ENCODE data around the gene CHKB. TPM values are rescaled to one million over a fixed set of nuclear protein-coding genes. Genes with fewer than 3 reads are reported as not detected.

The CHKB gene
- total and polyA plus RNA-seq, 2 of the 8 experiments (the other 6 are each of a cell fraction or from before 2014, with no cell fraction given), result 27.9 to 42.2 TPM

GRCh38 chr22:50585781-50586180 lies 3.1 kb upstream of the CHKB start:
- no peak for FAIRE-seq

More at GRCh38 chr22:50585781-50586180, 3.1 kb upstream of the CHKB start:
- no peak overlapping the region for H3K27ac ChIP-seq (ENCODE audit: low read depth, low read length)
- H2BK5ac ChIP-seq (ENCODE audit: low read depth, low read length), result no peak overlapping the region
- H2AK5ac ChIP-seq (ENCODE audit: low read depth, low read length), result no peak overlapping the region
- peaks cover 0 to 7% of the 10 kb centered on the region in 2 experiments; a peak in 1 of 4 replicates for H3K79me2 ChIP-seq (ENCODE audit: control insufficient read depth in 1 of 2, insufficient read depth in 2 of 2, low read length in 2 of 2)
- CTCF ChIA-PET (ENCODE audit: partially characterized antibody), result interaction anchor here (0.8 to 4.0 kb wide), 7 partner anchors 13 to 114 kb away, joined by 3 to 19 read pairs (median 5); no protein-coding TSS in a partner anchor
- DNase-seq (ENCODE audit: low read depth in 1 of 2, low spot score in 2 of 2), result no peak
- H4K5ac ChIP-seq (ENCODE audit: insufficient read length, low read depth, low read length), result no peak overlapping the region
- no peak for TF ChIP-seq RBBP5 (IDR thresholded peaks at IDR 0.05; ENCODE audit: borderline replicate concordance, low read depth, low read length)
- H3K4me3 ChIP-seq (ENCODE audit: extremely low read depth in 1 of 4, insufficient read depth in 2 of 4, low read depth in 3 of 4, low read length in 4 of 4), result no peak overlapping the region
- no peak overlapping the region for H2BK20ac ChIP-seq (ENCODE audit: low read length)
- H2BK12ac ChIP-seq (ENCODE audit: low read depth, low read length), result no peak overlapping the region
- H3K79me1 ChIP-seq (ENCODE audit: low read depth, low read length), result peaks cover 7% of the 10 kb centered on the region; the same call in 1 of the 2 replicates
- no peak overlapping the region for H3K4ac ChIP-seq (replicated peaks; ENCODE audit: insufficient read length, low read depth, low read length)
- H4K91ac ChIP-seq (replicated peaks; ENCODE audit: insufficient read length, low read length), result no peak overlapping the region
- no peak overlapping the region for H3K4me2 ChIP-seq (ENCODE audit: insufficient read depth in 1 of 2, low read depth in 2 of 2, low read length in 2 of 2)
- no peaks in the 10 kb centered on the region; a peak in 2 of 8 replicates for H3K36me3 ChIP-seq (ENCODE audit: control insufficient read depth in 2 of 4, insufficient read depth in 4 of 4, low read length in 3 of 4)
- no peaks in the 10 kb centered on the region for H4K20me1 ChIP-seq (replicated peaks in 1 of 2; ENCODE audit: control insufficient read depth in 1 of 2, insufficient read depth in 2 of 2, low read length in 2 of 2)
- no peaks in the 10 kb centered on the region for H3K9me3 ChIP-seq (ENCODE audit: insufficient read depth in 2 of 2, low read depth in 1 of 2, low read length in 1 of 2)
- H2BK120ac ChIP-seq (replicated peaks; ENCODE audit: low read depth, low read length), result no peak overlapping the region
- H3K23ac ChIP-seq (ENCODE audit: insufficient read length), result no peak overlapping the region
- 89% methylated on average over 8 of the region's 8 CpGs; no CpG with 5 or more reads in 1 of the 2 experiments for WGBS, 2 experiments (ENCODE audit: extremely low coverage in 1 of 2, insufficient coverage in 1 of 2, insufficient read length in 1 of 2, insufficient replicate concordance in 2 of 2, low coverage in 1 of 2, low lambda C conversion rate in 2 of 2, missing lambda C conversion rate in 1 of 2)
- H3K27me3 ChIP-seq (replicated peaks in 1 of 4; ENCODE audit: control insufficient read depth in 3 of 4, extremely low read depth in 1 of 4, insufficient read depth in 3 of 4, low read length in 3 of 4), result 0 out of 7 replicates have a peak, but pooled peaks cover 0 to 1% (median 0%) of the 10 kb centered on the region in 4 experiments
- no peak overlapping the region for H2AFZ ChIP-seq (ENCODE audit: low read length)
- no peak overlapping the region for H2BK15ac ChIP-seq (ENCODE audit: low read length)
- POLR2A ChIA-PET (ENCODE audit: partially characterized antibody), result interaction anchor here (1.5 kb wide), 1 partner anchor 9 kb away, joined by 3 read pairs; no protein-coding TSS in a partner anchor
- no peak overlapping the region for H4K8ac ChIP-seq (ENCODE audit: extremely low read depth, insufficient read depth, low read length)
- H3K14ac ChIP-seq (ENCODE audit: insufficient read length), result no peak overlapping the region
- H3K4me1 ChIP-seq (replicated peaks in 1 of 4; ENCODE audit: control insufficient read depth in 3 of 4, insufficient read depth in 4 of 4, low read length in 3 of 4), result peaks cover 4 to 15% (median 7%) of the 10 kb centered on the region in 4 experiments
- H3K23me2 ChIP-seq (ENCODE audit: low read depth, low read length), result peaks cover 10% of the 10 kb centered on the region; the same call in 1 of the 2 replicates
- H3K18ac ChIP-seq (ENCODE audit: extremely low read depth, low read length), result no peak overlapping the region
- H3K9ac ChIP-seq (replicated peaks in 1 of 4; ENCODE audit: extremely low read depth in 1 of 4, low read depth in 3 of 4, low read length in 3 of 4), result no peak overlapping the region
- H3K56ac ChIP-seq (replicated peaks; ENCODE audit: insufficient read length, low read depth, low read length), result no peak overlapping the region
